HepG2 (cell line): ENCODE data around the gene MRFAP1L1. TPM values are rescaled to one million over a fixed set of nuclear protein-coding genes. Genes with fewer than 3 reads are reported as not detected.
A peak's percentile ranks its signal among the peaks of the same experiment; 100 is the strongest.

Source experiments
- ARNT2 ChIP-seq: sonication (generic); formaldehyde crosslinking; IDR thresholded peaks from 2 replicates; pipeline ENCODE4 v1.8.0; 2022; ENCODE audit warnings: mild to moderate bottlenecking, low read depth, missing genetic modification reagents, moderate library complexity
- CBFB ChIP-seq: sonication (generic); formaldehyde crosslinking; IDR thresholded peaks from 2 replicates; pipeline ENCODE4 v1.4.0; 2020; ENCODE audit warnings: missing genetic modification reagents
- CREM ChIP-seq, 2 experiments: sonication (generic) in 1 of 2; formaldehyde crosslinking in 1 of 2; IDR thresholded peaks; 2 replicates each; pipeline versions ENCODE4 v1.4.0 to v1.6.1; 2016 to 2020; ENCODE audit warnings: antibody characterized with exemption in 1 of 2, mild to moderate bottlenecking in 1 of 2, missing genetic modification reagents in 1 of 2
- DMAP1 ChIP-seq: IDR thresholded peaks from 2 replicates; pipeline ENCODE4 v1.6.1; 2016
- HNRNPL ChIP-seq: fragments of 200-400 bp; formaldehyde crosslinking; IDR thresholded peaks from 2 replicates; pipeline ENCODE4 v1.6.1; 2017; ENCODE audit warnings: mild to moderate bottlenecking, low read depth, low read length
- KLF16 ChIP-seq, 2 experiments: sonication (generic) in 1 of 2; formaldehyde crosslinking in 1 of 2; IDR thresholded peaks; 2 replicates each; pipeline versions ENCODE4 v1.6.1 to v1.8.0; 2016 to 2023; ENCODE audit warnings: missing genetic modification reagents in 2 of 2, missing compliant biosample characterization in 1 of 2
- RAD21 ChIP-seq: fragments of 450-650 bp; formaldehyde crosslinking; IDR thresholded peaks from 2 replicates; pipeline ENCODE4 v1.5.0; 2020; ENCODE audit warnings: mild to moderate bottlenecking
- REPIN1 ChIP-seq: sonication (generic); formaldehyde crosslinking; IDR thresholded peaks from 2 replicates; pipeline ENCODE4 v1.8.0; 2022; ENCODE audit warnings: missing genetic modification reagents, low read depth, mild to moderate bottlenecking, borderline replicate concordance
- SOX5 ChIP-seq: IDR thresholded peaks from 2 replicates; pipeline ENCODE4 v1.6.1; 2016; ENCODE audit warnings: borderline replicate concordance
- TEAD3 ChIP-seq: optimal IDR thresholded peaks from 2 replicates; pipeline ENCODE3; 2016; ENCODE audit warnings: borderline replicate concordance
- THAP8 ChIP-seq: sonication (generic); formaldehyde crosslinking; IDR thresholded peaks from 2 replicates; pipeline ENCODE4 v1.5.1; 2020; ENCODE audit warnings: missing genetic modification reagents, mild to moderate bottlenecking, borderline replicate concordance
- ZBTB20 ChIP-seq: sonication (generic); formaldehyde crosslinking; IDR thresholded peaks from 2 replicates; pipeline ENCODE4 v1.8.1; 2023; ENCODE audit warnings: missing genetic modification reagents, low read depth, mild to moderate bottlenecking, borderline replicate concordance
- ZFP82 ChIP-seq: sonication (generic); formaldehyde crosslinking; IDR thresholded peaks from 2 replicates; pipeline ENCODE4 v1.5.1; 2020; ENCODE audit warnings: mild to moderate bottlenecking, missing genetic modification reagents, borderline replicate concordance
- ZFY ChIP-seq: sonication (generic); formaldehyde crosslinking; IDR thresholded peaks from 2 replicates; pipeline ENCODE4 v1.4.0; 2020; ENCODE audit warnings: missing genetic modification reagents
- ZNF547 ChIP-seq: sonication (generic); formaldehyde crosslinking; IDR thresholded peaks from 2 replicates; pipeline ENCODE4 v1.5.1; 2020; ENCODE audit warnings: mild to moderate bottlenecking, missing genetic modification reagents
- ZNF567 ChIP-seq: sonication (generic); formaldehyde crosslinking; IDR thresholded peaks from 2 replicates; pipeline ENCODE4 v1.8.1; 2023; ENCODE audit warnings: mild to moderate bottlenecking, missing genetic modification reagents, borderline replicate concordance
- ZNF720 ChIP-seq: sonication (generic); formaldehyde crosslinking; IDR thresholded peaks from 2 replicates; pipeline ENCODE4 v1.4.0; 2020; ENCODE audit warnings: missing genetic modification reagents
- ZNF773 ChIP-seq: sonication (generic); formaldehyde crosslinking; IDR thresholded peaks from 2 replicates; pipeline ENCODE4 v1.4.0; 2020; ENCODE audit warnings: missing genetic modification reagents, borderline replicate concordance
- ZNF850 ChIP-seq: sonication (generic); formaldehyde crosslinking; conservative IDR thresholded peaks from 2 replicates; pipeline ENCODE4 v1.9.0; 2021; ENCODE audit warnings: mild to moderate bottlenecking, missing genetic modification reagents
- polyA plus RNA-seq, 8 experiments: library from polyadenylated mRNA; depleted of rRNA in 3 of 8; stranded (reverse) in 7 of 8; unstranded in 1 of 8; fragments of >200 nt; fragmentation: Illumina TruSeq in 4 of 8; extraction: Trizol in 4 of 8; gene quantifications; 2 replicates each; pipeline versions ENCODE4 v1.2.1 to v1.2.3, GENCODE V29; 2011 to 2016; ENCODE audit warnings: low read depth in 4 of 8, missing spikeins in 1 of 8, mixed read lengths in 1 of 8; ENCODE audit not compliant: insufficient read depth in 1 of 8
- total RNA-seq, 5 experiments: library from RNA; depleted of rRNA; stranded (reverse); fragments of >200 nt; fragmentation: Illumina TruSeq; extraction: Trizol; gene quantifications; 2 replicates each; pipeline ENCODE4 v1.2.3, GENCODE V29; 2016; ENCODE audit warnings: low read depth in 1 of 5
- TF ChIP-seq, protein P1 (sequence below): sonication (generic); formaldehyde crosslinking; IDR thresholded peaks from 2 replicates; pipeline ENCODE4 v1.4.0; 2020; ENCODE audit warnings: mild to moderate bottlenecking, missing genetic modification reagents
- TF ChIP-seq, protein P2 (sequence below): sonication (generic); formaldehyde crosslinking; IDR thresholded peaks from 2 replicates; pipeline ENCODE4 v1.4.0; 2020; ENCODE audit warnings: mild to moderate bottlenecking, missing genetic modification reagents, borderline replicate concordance

MRFAP1L1 gene
- total and polyA plus RNA-seq, 2 of the 13 experiments (the other 11 are each of a cell fraction or from before 2014, with no cell fraction given), result 44.8 to 76.6 TPM

- TF ChIP-seq, protein P1, sequence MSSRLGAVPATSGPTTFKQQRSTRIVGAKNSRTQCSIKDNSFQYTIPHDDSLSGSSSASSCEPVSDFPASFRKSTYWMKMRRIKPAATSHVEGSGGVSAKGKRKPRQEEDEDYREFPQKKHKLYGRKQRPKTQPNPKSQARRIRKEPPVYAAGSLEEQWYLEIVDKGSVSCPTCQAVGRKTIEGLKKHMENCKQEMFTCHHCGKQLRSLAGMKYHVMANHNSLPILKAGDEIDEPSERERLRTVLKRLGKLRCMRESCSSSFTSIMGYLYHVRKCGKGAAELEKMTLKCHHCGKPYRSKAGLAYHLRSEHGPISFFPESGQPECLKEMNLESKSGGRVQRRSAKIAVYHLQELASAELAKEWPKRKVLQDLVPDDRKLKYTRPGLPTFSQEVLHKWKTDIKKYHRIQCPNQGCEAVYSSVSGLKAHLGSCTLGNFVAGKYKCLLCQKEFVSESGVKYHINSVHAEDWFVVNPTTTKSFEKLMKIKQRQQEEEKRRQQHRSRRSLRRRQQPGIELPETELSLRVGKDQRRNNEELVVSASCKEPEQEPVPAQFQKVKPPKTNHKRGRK, result no peak
- peak; percentile 75 for TF ChIP-seq TEAD3 (CRISPR knock-in tag)
- no peak; the same call in 1 of the 2 replicates for TF ChIP-seq ZNF547
- no peak for TF ChIP-seq CREM (IDR thresholded peaks at IDR 0.05)
- no peak for TF ChIP-seq CREM (CRISPR knock-in tag; IDR thresholded peaks at IDR 0.05)
- peak; percentile 29; the same call in 1 of the 2 replicates for TF ChIP-seq SOX5 (CRISPR knock-in tag)
- TF ChIP-seq ZBTB20 (CRISPR knock-in tag), result peak; percentile 45; the same call in 1 of the 2 replicates
- TF ChIP-seq, protein P2, sequence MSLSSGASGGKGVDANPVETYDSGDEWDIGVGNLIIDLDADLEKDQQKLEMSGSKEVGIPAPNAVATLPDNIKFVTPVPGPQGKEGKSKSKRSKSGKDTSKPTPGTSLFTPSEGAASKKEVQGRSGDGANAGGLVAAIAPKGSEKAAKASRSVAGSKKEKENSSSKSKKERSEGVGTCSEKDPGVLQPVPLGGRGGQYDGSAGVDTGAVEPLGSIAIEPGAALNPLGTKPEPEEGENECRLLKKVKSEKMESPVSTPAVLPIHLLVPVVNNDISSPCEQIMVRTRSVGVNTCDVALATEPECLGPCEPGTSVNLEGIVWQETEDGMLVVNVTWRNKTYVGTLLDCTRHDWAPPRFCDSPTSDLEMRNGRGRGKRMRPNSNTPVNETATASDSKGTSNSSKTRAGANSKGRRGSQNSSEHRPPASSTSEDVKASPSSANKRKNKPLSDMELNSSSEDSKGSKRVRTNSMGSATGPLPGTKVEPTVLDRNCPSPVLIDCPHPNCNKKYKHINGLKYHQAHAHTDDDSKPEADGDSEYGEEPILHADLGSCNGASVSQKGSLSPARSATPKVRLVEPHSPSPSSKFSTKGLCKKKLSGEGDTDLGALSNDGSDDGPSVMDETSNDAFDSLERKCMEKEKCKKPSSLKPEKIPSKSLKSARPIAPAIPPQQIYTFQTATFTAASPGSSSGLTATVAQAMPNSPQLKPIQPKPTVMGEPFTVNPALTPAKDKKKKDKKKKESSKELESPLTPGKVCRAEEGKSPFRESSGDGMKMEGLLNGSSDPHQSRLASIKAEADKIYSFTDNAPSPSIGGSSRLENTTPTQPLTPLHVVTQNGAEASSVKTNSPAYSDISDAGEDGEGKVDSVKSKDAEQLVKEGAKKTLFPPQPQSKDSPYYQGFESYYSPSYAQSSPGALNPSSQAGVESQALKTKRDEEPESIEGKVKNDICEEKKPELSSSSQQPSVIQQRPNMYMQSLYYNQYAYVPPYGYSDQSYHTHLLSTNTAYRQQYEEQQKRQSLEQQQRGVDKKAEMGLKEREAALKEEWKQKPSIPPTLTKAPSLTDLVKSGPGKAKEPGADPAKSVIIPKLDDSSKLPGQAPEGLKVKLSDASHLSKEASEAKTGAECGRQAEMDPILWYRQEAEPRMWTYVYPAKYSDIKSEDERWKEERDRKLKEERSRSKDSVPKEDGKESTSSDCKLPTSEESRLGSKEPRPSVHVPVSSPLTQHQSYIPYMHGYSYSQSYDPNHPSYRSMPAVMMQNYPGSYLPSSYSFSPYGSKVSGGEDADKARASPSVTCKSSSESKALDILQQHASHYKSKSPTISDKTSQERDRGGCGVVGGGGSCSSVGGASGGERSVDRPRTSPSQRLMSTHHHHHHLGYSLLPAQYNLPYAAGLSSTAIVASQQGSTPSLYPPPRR (CRISPR knock-in tag), result peak; percentile 43; the same call in 1 of the 2 replicates
- TF ChIP-seq ZNF773 (CRISPR knock-in tag), result no peak; the same call in 1 of the 2 replicates
- TF ChIP-seq THAP8 (CRISPR knock-in tag), result no peak
- peak; percentile 79; the same call in 1 of the 2 replicates for TF ChIP-seq CBFB (CRISPR knock-in tag)
- TF ChIP-seq ZFP82 (CRISPR knock-in tag), result peak; percentile 97; the same call in 1 of the 2 replicates
- peak in 1 of 2 experiments; percentile 51; a peak in 1 of 4 replicates for TF ChIP-seq KLF16 (CRISPR knock-in tag; IDR thresholded peaks at IDR 0.05)
- peak; percentile 87 for TF ChIP-seq DMAP1 (CRISPR knock-in tag)
- TF ChIP-seq ZNF850 (CRISPR knock-in tag), result peak; percentile 87; the same call in 1 of the 2 replicates
- no peak for TF ChIP-seq ZNF567 (CRISPR knock-in tag)
- TF ChIP-seq HNRNPL, result no peak
- TF ChIP-seq RAD21, result 0 out of 2 replicates have a peak, but pooled peaks have one; percentile 38
- TF ChIP-seq REPIN1 (CRISPR knock-in tag), result peak; percentile 84; the same call in 1 of the 2 replicates
- TF ChIP-seq ZNF720, result no peak
- peak; percentile 83 for TF ChIP-seq ZFY (CRISPR knock-in tag)
- TF ChIP-seq ARNT2, result peak; percentile 98
Observed at GRCh38 chr4:6673660-6674499, 35.8 kb downstream of the MRFAP1L1 start (continued).
